NCI-H345 treated with DMSO at 0.1 percent for 48 hours (cell line): Measurements from ENCODE around the gene KIF5C.
A peak's percentile ranks its signal among the peaks of the same experiment; 100 is the strongest.
"Not testable (repeated sequence)": the region's sequence is repeated elsewhere in the genome, so short reads cannot be mapped to it uniquely, and the experiment has no call there.

ENCODE experiments used
- DNase-seq: peaks from one replicate; lab custom pipeline; 2025; ENCODE audit not compliant: unreplicated experiment; lab: John Stamatoyannopoulos, UW

Gene KIF5C

DNA sequence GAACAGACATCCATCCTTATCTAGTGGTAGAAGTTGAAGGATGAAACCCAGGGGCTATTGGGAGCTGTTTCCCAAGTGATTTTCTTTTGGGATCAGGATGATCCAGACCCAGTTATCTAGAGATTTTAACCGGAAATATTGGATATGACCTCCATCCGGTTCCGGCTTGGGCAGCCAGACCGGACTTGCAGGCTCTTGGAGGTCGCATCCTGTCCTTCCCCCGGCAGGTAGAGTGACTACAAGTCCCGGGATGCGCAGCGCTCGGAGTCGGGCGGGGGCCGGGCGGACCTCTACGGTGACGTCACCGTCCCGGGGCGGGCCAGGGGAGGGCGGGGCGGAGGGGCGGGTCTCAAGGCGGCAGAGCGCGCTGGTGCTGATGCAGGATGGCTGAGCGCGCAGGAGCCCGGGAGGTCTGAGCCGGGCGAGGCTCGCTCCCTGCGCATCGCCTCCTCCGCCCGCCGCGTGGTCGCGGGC, at the start of gene KIF5C:
Gene KIF5C, plus strand, starts transcription at position 360 of the 474 bp plus-strand sequence. CDS start 391 bp downstream, outside the sequence.
- DNase-seq, result peak; percentile 91

DNA sequence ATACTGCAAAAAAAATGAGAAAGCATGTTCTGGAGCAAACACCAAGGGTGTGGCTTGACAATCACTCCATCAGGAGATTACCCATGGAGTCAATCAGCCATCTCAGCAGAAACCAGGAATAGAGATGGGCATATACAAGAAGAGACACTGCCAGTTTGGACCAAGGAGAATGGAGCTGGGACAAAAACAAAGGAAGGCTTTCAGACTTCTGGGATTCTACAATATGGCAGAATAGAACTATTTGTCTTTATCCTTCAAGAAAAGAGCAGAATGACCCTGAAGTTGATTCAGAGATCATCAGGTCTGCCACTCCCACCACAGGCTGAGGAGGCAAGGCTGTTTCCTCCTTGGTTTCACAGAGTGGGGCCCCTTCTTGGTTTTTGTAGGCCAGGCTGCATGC, 48.2 kb upstream of the KIF5C start:
- no peak for DNase-seq

DNA sequence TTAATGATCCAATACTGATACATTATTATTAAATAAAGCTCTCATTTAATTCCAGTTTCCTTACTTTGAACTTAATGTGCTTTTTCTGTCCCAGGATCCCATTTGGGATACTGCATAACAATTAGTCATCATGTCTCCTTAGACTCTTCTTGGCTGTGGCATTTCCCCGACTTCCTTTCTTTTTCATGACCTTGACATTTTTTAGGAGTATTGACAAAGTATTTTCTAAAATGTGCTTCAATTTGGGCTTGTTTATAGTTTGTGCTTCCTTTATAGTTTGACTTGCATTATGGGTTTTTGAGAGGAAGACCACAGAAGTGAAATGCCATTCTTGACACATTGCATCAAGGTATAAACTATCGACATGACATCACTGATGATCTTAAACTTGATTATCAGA, 46.1 kb upstream of the KIF5C start:
- no peak for DNase-seq

DNA sequence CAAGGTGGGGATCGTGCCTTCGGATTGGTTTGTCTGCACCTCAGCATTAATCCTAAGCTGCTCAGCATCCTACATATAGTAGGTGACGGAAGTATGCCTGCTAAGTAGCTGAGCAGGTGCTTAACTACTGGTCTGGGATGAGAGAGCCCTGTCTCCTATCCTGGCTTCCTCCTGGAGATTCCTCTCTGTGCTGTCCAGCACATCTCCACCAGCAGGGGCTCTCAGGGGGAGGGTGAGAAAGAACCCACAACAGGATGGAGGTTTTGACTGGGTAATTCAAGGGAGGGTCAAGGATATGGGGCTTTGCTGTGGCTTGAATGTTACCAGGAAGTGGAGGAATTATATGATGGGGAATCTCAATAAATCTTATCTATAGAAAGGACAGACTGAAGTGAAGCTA, 45.4 kb upstream of the KIF5C start:
- DNase-seq, result no peak

DNA sequence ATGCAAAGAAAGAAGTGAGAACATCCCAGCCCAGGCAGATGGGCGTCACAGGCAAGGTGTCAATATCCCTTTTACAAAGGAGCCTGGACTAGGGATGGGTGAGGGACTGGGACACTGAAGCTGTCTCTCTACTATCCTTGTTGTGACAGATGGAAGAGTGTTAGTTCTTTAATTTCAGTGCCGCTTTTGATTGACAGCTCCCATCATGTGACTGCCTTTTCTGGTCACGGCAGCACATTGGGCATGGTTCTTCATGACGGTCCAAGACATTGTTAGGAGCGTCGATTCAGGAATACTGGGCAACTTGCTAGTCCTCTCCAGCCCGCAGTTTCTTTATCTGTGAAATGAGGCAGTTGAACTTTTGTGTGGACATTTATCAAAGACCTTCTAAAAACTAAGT, 42.4 kb upstream of the KIF5C start:
- DNase-seq, result no peak

DNA sequence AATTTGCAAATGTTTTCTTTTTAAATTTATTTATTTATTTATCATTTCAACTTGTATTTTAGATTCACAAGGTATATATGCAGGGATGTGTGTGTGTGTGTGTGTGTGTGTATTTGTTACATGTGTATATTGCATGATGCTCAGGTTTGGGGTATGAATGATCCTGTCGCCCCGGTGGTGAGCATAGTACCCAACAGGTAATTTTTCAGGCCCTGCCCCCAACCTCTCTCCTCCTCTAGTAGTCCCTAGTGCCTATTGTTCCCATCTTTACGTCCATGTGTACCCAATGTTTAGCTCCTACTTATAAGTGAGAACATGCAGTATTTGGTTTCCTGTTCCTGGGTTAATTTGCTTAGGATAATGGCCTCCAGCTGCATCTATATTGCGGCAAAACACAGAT, 33.0 kb upstream of the KIF5C start:
- no peak for DNase-seq

DNA sequence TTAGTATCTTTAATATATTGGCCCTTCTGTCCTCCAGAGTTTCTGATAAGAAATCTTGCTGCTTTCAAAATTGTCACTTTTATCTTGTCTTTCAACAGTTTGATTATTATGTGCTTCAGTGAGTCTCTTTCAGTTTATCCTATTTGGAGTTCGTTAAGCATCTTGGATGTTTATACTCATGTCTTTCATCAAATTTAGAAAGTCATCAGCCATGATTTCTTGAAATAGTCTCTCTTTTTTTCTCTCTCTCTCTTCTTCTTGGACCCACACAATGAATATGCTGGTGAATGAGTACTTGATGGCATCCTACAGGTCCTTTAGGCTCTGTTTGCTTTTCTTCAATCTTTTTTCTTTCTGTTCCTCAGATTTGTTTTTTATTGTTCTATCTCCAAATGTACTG, 26.9 kb upstream of the KIF5C start:
- no peak for DNase-seq

DNA sequence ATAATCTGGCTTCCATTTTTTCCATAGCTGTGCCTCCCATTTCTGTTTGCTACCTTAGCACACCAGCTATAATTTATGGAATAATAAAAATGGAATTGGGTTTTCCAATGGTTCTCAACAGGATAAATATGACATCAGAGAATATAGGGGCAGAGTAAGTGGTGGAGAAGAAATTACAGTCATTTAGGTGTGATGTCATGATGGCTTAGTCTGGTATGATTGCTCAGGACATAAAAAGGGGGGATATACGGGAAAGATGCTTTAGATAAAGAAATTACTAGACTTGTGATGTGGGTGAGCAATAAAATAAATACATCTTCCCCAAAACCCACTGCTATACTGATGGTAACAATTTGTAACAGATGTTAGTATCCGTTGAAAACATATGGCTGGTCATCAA, 21.6 kb upstream of the KIF5C start:
- DNase-seq, result no peak

DNA sequence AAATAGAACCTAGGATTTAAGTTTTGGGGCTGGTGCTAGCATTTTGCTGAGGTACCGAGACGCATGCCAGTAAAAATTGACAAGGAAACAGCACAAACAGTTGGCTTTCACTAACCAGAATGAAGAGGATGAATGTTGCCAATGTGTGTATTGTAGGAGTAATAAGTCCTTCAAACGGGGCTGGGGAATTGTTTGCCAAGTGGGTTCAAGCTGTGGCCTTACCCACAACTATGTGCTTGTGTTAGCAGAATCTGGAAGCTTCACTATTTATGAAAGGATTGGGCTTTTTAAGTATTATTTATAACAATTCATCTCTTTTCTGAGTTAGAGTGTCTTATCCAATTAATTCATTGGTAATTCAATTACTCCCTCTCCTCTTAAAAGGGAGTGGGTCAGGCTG, 15.0 kb upstream of the KIF5C start:
- no peak for DNase-seq

DNA sequence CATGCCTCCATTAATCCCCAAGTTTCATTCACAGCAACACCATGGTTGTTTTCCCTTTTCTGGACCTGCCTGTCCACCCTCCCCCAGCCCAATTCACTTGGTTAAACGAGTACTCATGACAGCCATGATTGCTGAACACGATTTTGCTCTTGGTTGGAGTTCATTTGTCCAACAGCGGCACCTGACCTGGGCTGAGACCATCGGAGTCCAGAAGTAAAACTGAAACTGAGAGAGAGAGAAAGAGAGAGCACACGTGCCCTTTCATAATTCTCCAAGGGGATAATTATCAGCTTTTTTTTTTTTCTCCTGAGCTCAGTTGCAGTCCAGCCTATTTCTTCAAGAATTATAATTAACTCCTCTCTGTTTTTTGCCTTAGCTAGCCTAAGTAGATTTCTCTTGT, 13.7 kb upstream of the KIF5C start:
- DNase-seq, result no peak

DNA sequence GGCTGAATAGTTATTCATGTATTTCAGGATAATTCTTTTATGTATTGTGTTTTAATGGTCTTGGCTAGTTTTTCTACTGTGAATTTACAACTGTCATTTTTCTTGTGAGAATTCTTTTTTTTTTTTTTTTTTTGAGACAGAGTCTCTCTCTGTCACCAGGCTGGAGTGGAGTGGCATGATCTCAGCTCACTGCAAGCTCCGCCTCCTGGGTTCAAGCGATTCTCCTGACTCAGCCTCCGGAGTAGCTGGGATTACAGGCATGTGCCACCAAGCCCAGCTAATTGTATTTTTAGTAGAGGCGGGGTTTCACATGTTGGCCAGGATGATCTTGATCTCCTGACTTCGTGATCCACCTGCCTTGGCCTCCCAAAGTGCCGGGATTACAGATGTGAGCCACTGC, 12.5 kb upstream of the KIF5C start:
- DNase-seq, result not testable (repeated sequence)

DNA sequence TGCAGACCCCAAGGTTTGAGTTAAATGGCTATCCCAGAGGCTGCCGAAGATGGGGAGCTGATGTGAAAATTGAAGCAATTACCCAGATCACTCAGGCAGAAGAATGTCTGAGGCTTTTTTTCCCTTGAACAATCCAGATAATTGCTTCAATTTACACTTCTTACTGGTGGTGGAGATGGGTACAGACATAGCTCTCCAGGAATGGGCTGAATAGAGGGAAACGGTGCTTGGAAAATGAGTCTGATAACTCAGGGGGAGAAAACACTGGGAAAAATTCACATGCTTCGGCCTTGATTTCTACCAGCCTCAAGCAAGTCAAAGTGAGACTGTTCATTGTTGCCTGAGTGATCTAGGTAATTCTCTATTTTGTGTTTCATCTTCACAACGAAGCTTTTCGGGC, 9.5 kb upstream of the KIF5C start:
- no peak for DNase-seq

DNA sequence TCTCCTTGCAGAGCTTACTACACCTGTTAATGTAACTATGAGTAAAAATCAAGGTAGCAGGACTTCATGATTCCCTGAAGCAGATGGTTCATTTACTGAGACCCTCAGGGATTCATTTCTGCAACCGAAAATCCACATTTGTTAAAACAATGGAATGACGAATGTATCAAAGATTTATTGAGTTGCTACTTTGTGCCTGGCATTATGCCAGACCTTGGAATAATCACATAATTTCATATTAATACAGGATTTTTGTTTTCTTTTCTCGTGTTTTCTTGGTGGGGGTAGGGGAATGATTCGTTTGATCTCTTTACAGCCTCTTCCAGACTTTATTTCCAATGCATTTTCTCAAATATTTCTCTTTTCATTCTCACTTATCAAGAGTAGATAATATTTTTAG, 8.9 kb upstream of the KIF5C start:
- DNase-seq, result no peak

DNA sequence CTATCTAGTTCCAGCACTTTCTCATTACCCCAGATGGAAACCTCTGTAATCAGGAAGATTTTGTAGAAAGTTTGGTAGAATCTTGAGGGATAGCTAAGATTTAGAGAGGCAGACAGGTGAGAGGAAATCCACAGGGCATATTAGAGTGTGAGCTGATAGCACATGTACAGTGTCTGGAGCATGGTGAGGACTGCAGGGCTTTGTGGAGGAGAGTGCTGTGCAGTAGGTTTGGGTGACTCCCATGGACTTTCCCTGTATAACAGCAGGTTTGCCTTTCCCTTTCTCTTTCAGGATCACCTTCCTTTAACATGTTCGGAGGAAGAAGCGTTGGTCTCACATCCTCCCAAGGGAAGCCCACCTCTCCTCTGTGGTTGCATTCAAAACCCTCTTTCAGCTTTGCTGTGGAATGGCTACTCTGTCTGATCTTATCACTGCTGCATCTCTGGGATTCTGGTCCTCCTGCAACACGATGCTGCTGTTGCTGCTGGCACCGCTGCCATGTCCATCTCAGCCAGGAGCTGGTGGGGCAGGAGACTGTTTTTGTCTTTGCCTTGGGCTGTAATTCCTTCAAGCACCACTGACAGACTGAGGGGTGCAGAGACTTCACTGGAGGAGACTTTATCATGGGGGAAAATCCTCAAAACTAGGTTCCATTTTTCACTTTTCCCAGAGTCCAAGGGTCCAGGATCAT, 7.8 kb upstream of the KIF5C start:
- no peak for DNase-seq

DNA sequence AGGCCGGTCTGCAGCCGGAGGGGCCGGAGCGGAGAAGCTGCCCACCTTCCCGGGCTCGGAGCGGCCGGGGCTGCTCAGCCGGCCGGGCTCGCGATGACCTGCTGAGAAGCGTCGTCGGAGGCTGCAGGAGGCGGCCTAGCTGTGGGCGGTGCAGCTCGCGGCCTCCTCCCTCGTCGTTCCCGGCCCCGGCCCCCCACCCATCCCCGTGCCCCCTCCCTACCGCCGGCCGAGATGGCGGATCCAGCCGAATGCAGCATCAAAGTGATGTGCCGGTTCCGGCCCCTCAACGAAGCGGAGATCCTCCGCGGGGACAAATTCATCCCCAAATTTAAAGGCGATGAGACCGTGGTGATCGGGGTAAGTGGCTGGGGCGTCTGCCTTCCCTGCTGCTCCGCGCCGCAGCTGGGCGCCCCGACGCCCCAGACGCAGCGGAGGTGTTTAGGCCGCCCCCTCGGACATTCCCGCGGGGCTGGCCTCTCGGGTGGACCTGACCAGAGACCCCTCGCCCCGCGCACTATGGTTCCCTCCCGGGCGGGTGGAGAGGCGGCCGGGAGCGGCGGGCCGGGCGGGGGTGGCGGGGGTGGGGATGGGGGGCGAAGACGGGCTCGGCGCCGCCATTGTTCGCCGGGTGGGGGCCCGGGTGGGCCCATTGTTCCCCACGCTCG, 492 bp downstream of the KIF5C start:
- DNase-seq, result no peak

DNA sequence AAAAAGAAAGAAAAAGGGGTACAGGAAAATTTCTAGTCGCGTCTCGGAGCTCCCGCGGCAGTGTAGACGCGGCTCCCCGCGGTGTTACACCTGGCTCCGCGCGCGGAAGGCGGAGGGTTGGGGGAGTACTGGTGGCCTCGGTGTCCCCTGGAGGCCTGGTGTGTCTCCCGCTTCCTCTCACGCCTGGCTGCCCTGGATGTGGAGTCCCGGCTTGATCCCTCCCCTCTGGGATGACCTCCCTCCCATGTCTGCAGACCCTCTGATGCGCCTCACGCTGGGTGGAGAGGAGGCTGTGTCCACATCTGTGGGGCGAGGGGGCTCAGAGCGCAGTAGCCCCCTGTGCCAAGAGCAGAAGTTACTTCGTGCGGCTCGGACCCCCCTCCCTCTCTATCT, 1.2 kb downstream of the KIF5C start:
- no peak for DNase-seq

DNA sequence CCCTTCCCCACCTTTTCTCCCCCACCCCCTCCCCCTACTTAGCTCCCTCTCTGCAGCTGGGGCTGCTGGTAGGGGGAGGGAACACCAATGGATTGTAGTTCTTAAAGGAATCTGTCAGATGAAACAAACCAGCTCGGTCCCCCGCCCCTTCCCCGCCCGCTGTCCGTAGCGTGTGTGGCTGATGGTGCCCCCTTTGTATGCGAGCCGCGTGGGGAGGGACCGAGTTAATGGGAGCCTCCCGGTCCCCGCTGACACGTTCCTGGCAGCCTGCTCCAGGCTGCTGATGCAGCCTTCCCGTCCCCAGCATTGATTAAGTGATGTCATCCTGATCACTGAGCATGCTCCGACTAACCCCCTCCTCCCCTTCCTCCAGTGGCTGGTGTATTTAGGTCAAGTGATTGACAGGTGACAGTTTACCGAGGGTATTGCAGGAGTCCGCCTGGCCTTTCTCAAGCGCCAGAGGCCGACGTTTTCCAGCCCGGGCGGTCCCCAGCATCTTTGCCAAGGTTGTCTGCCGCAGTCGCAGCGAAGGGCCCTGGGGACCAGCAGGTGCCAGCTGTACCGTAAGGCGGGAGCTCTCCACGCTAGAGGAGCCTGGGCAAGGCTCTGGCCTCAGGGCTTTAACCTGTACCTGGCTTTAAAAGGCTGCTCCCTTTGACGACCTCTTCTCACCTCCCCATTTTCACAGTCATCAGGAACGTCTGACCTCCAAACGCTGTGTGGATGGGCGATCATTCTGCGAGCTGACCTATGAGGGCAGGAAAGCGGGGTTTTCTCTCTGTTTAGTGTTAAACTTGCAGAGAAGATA, 1.8 kb downstream of the KIF5C start:
- DNase-seq, result peak; percentile 86

DNA sequence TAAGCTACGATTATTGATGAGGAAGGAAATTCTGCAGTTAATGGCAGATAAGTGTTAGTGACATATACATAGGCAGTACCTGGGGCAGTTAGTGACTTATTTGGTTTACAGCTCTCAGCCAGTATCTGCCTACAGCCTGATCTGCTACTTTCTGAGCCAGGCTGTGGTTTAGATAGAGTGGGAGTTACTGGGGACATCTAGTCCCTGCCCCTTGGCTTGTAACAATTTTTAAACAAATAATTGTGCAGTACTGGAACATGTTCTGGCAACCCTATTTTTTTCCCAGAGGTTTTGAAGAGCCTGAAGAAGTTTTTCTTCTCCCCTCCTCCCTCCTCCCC, 2.3 kb downstream of the KIF5C start:
- DNase-seq, result no peak

DNA sequence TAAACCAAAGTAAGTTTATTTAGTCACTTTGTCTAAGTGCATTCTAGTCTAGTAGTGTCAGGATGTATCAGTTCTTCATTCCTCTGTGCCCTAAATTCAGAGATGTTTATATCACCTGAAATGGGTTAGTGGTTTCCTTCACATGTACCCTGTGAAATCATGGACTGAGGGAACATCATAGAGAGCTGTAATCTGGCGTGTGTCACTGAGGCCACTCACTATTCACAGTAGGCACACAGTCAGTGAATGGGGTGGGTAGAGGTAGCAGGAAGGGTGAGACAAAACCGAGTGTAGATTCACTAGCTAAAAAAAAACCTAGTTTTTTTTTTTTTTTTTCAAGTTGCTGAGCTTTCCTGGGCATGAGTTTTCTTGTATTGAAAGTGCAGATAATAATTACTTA, 5.6 kb downstream of the KIF5C start:
- no peak for DNase-seq

DNA sequence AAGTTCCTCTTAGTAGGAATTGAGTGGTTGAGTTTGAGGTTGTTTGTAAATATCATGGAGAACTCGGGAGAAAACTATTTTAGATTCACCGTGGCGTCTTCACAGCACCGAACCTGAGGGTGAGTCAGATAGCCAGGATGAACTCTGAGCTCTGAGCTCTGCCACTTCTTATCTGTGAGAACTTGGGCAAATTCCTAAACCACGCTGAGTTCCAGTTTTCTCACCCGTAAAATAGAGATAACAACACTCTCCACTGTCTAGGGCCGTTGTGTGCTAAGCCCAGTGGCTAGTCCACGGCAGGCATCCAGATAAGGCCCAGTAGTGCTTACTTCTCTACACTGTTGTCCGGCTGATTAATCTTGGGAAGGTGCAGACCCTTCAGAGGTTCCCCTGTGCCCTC, 7.0 kb downstream of the KIF5C start:
- no peak for DNase-seq

DNA sequence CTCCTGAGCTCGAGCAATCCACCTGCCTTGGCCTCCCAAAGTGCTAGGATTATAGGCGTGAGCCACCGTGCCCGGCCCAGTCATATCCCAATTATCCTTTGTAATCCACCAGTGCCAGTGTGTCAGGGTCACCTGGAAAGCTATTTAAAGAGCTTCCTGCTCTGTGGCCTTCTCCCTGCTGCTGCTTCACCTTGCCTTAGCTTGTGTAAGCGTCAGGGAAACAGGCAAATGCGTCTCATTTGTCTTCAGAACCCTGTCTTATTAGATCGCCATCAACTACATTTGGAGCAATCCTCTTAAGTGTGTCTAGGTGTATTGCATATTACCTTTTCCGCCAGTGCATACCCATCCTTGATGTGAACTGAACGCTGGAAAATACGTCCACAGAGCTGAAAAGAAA, 10.2 kb downstream of the KIF5C start:
- DNase-seq, result no peak

DNA sequence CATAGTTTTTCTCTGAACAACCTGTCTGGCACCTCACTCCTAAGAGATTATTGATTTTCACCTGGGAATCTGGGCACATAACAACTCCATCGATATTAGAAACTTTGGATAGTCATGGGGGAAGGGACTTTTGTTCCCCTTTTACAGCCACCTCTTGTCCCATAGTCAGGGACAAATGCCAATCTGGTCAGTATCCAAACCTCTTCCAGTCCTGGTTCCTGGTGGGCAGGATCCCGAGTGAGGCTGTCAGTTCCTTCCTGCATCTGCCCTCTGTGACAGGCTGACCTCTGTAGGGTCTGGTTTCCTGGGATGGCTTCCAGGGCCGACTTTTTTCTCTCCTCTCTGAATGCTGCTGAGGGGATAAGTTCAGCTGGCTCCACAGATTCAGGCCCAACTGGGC, 11.0 kb downstream of the KIF5C start:
- DNase-seq, result no peak
